Activated naive CD8-positive, alpha-beta T cell treated with anti-CD3 and anti-CD28 coated beads for 36 hours (primary cell): ENCODE data around the gene DLG2. TPM values are rescaled to one million over a fixed set of nuclear protein-coding genes. Genes with fewer than 3 reads are reported as not detected.

Experiments
- DNase-seq: peaks from one replicate; pipeline ENCODE4 v3.0.0; 2021
- H3K27ac Mint-ChIP-seq: one replicate; pipeline ENCODE4 v1.8.0; 2022; ENCODE audit warnings: mild to moderate bottlenecking, moderate library complexity, mixed read lengths
- H3K27me3 Mint-ChIP-seq: one replicate; pipeline ENCODE4 v1.8.0; 2022; ENCODE audit warnings: mild to moderate bottlenecking, mixed read lengths
- H3K36me3 Mint-ChIP-seq: one replicate; pipeline ENCODE4 v1.8.0; 2021; ENCODE audit warnings: mild to moderate bottlenecking, mixed read lengths
- H3K4me1 Mint-ChIP-seq: one replicate; pipeline ENCODE4 v1.8.0; 2021; ENCODE audit warnings: mixed read lengths
- H3K4me3 Mint-ChIP-seq: one replicate; pipeline ENCODE4 v1.8.0; 2022; ENCODE audit warnings: mild to moderate bottlenecking, moderate library complexity, mixed read lengths
- H3K9me3 Mint-ChIP-seq: one replicate; pipeline ENCODE4 v1.8.0; 2022; ENCODE audit warnings: mixed read lengths
- total RNA-seq, 2 experiments: library from RNA; stranded (reverse); gene quantifications; one replicate each; pipeline ENCODE4 v1.2.3, GENCODE V29; 2021

The DLG2 gene
- total RNA-seq, 2 experiments from 2014 or later: 1.7 to 1.9 TPM

- no peak overlapping the region for H3K4me3 Mint-ChIP-seq
- DNase-seq: no peak
- H3K9me3 Mint-ChIP-seq: no peaks in the 10 kb centered on the region
- no peak overlapping the region for H3K27ac Mint-ChIP-seq
- peaks cover 3% of the 10 kb centered on the region for H3K4me1 Mint-ChIP-seq
- no peaks in the 10 kb centered on the region for H3K27me3 Mint-ChIP-seq
- no peaks in the 10 kb centered on the region for H3K36me3 Mint-ChIP-seq
These were observed 2086.9 kb downstream of the DLG2 start for GRCh38 chr11:83540112-83540675.

DNA sequence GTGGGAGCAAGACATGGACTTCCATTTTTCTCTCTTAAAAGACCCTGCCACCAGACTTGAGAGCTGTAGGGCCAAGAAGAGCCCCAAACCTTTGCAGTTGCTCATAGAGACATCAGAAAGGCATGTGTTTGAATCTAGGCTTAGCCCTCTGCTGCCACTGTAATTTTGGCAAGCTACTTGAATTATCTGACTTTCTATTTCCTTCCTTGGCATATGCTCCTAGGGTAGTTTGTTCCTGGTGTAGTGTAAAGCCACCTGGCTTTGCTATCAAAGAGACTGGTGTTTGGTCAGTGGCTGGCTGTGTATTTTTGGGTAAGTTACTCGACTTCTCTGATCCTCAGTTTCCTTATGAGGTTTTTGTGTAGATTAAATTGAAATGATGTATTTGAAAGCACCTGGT is 2088.9 kb downstream of the DLG2 start:
- no peaks in the 10 kb centered on the region for H3K36me3 Mint-ChIP-seq
- no peaks in the 10 kb centered on the region for H3K27me3 Mint-ChIP-seq
- peaks cover 3% of the 10 kb centered on the region for H3K4me1 Mint-ChIP-seq
- H3K9me3 Mint-ChIP-seq: no peaks in the 10 kb centered on the region
- H3K27ac Mint-ChIP-seq: no peak overlapping the region
- no peak for DNase-seq
- no peak overlapping the region for H3K4me3 Mint-ChIP-seq

DNA sequence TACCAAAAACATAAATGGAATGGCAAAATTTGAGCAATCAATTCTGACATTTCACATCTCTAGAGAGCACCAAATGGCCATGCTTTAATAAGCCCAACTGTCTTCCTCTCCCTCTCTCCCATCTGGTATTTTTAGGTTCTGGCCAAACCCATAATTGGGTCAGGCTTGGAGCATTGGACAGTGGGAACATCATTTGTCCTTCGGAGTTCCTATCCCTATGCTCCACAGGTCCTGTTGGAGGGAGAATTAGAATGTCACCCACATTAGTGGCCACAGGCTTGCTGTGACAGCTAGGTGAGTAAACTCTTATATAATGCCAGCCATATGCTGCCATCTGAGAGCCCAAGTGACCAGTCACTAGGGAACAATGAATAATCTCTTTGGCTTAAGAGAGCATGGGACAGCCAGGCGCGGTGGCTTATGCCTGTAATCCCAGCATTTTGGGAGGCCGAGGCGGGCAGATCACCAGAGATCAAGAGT is 2090.0 kb downstream of the DLG2 start:
- H3K36me3 Mint-ChIP-seq: no peaks in the 10 kb centered on the region
- H3K9me3 Mint-ChIP-seq: no peaks in the 10 kb centered on the region

GRCh38 chr11:83533166-83533565 is 2094.0 kb downstream of the DLG2 start:
- no peaks in the 10 kb centered on the region for H3K4me1 Mint-ChIP-seq
- no peak overlapping the region for H3K27ac Mint-ChIP-seq
- H3K4me3 Mint-ChIP-seq: no peak overlapping the region
- DNase-seq: no peak
- H3K27me3 Mint-ChIP-seq: peaks cover 6% of the 10 kb centered on the region
- no peaks in the 10 kb centered on the region for H3K36me3 Mint-ChIP-seq
- H3K9me3 Mint-ChIP-seq: no peaks in the 10 kb centered on the region

More for the DNA sequence above, 2090.0 kb downstream of the DLG2 start:
- DNase-seq: no peak
- Mint-ChIP-seq H3K4me1 (no peaks in the 10 kb centered on the region), H3K4me3 (no peak overlapping the region), H3K27me3 (no peaks in the 10 kb centered on the region), H3K27ac (no peak overlapping the region)

- H3K4me1 Mint-ChIP-seq: no peaks in the 10 kb centered on the region
- DNase-seq: no peak
- H3K27me3 Mint-ChIP-seq: peaks cover 12% of the 10 kb centered on the region
- no peaks in the 10 kb centered on the region for H3K9me3 Mint-ChIP-seq
- H3K27ac Mint-ChIP-seq: no peak overlapping the region
- H3K4me3 Mint-ChIP-seq: no peak overlapping the region
- H3K36me3 Mint-ChIP-seq: no peaks in the 10 kb centered on the region
These were observed 2098.3 kb downstream of the DLG2 start for GRCh38 chr11:83528877-83529276.

GRCh38 chr11:83528225-83528624 is 2098.9 kb downstream of the DLG2 start:
- H3K27me3 Mint-ChIP-seq: peaks cover 12% of the 10 kb centered on the region
- H3K9me3 Mint-ChIP-seq: no peaks in the 10 kb centered on the region
- DNase-seq: no peak
- H3K4me1 Mint-ChIP-seq: no peaks in the 10 kb centered on the region
- no peak overlapping the region for H3K4me3 Mint-ChIP-seq
- H3K36me3 Mint-ChIP-seq: no peaks in the 10 kb centered on the region
- H3K27ac Mint-ChIP-seq: no peak overlapping the region

GRCh38 chr11:83523676-83524075 is 2103.5 kb downstream of the DLG2 start:
- H3K27ac Mint-ChIP-seq: no peak overlapping the region

GRCh38 chr11:83522911-83523310 is 2104.2 kb downstream of the DLG2 start:
- peaks cover 10% of the 10 kb centered on the region for H3K27me3 Mint-ChIP-seq
- H3K27ac Mint-ChIP-seq: no peak overlapping the region
- H3K36me3 Mint-ChIP-seq: no peaks in the 10 kb centered on the region
- no peak overlapping the region for H3K4me3 Mint-ChIP-seq
- DNase-seq: no peak
- no peaks in the 10 kb centered on the region for H3K4me1 Mint-ChIP-seq
- no peaks in the 10 kb centered on the region for H3K9me3 Mint-ChIP-seq

More at GRCh38 chr11:83523676-83524075, 2103.5 kb downstream of the DLG2 start:
- H3K27me3 Mint-ChIP-seq: peaks cover 10% of the 10 kb centered on the region
- no peaks in the 10 kb centered on the region for H3K4me1 Mint-ChIP-seq
- DNase-seq: no peak
- no peaks in the 10 kb centered on the region for H3K9me3 Mint-ChIP-seq
- H3K4me3 Mint-ChIP-seq: no peak overlapping the region
- no peaks in the 10 kb centered on the region for H3K36me3 Mint-ChIP-seq

- Mint-ChIP-seq H3K4me3 (no peak overlapping the region), H3K27me3 (peaks cover 9% of the 10 kb centered on the region), H3K27ac (no peak overlapping the region), H3K36me3 (no peaks in the 10 kb centered on the region), H3K9me3 (no peaks in the 10 kb centered on the region), H3K4me1 (no peaks in the 10 kb centered on the region)
- DNase-seq: no peak
These were observed 2105.2 kb downstream of the DLG2 start for GRCh38 chr11:83521647-83522596.

- H3K4me3 Mint-ChIP-seq: no peak overlapping the region
- no peak overlapping the region for H3K27ac Mint-ChIP-seq
- peaks cover 6% of the 10 kb centered on the region for H3K9me3 Mint-ChIP-seq
- no peaks in the 10 kb centered on the region for H3K36me3 Mint-ChIP-seq
- no peaks in the 10 kb centered on the region for H3K4me1 Mint-ChIP-seq
- H3K27me3 Mint-ChIP-seq: peaks cover 4% of the 10 kb centered on the region
- no peak for DNase-seq
These were observed 2106.3 kb downstream of the DLG2 start for GRCh38 chr11:83520849-83521248.

DNA sequence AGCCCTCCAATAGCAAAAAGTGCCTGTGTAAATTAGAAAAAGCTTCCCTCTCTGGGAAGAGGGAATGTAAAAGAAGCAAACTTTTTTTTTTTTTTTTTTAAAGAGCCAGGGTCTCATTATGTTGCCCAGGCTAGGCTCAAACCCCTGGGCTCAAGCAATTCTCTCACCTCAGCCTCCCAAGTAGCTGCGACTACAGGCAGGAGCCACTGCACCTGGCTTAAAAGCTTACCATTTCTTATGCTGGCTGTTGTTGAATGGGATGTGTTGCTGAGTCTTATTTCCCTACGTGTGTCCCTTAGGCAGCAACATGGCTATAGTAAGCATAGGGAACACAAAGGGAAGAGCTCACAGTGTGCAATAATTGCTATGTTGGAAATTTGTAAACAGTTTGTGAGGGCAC is 2115.5 kb downstream of the DLG2 start:
- H3K27ac Mint-ChIP-seq: no peak overlapping the region
- no peak for DNase-seq
- no peaks in the 10 kb centered on the region for H3K27me3 Mint-ChIP-seq
- H3K36me3 Mint-ChIP-seq: no peaks in the 10 kb centered on the region
- H3K9me3 Mint-ChIP-seq: peaks cover 7% of the 10 kb centered on the region
- H3K4me3 Mint-ChIP-seq: no peak overlapping the region
- no peaks in the 10 kb centered on the region for H3K4me1 Mint-ChIP-seq

GRCh38 chr11:83510530-83511460 is 2116.3 kb downstream of the DLG2 start:
- DNase-seq: no peak
- Mint-ChIP-seq H3K36me3 (no peaks in the 10 kb centered on the region), H3K4me3 (no peak overlapping the region), H3K27ac (no peak overlapping the region), H3K9me3 (peaks cover 3% of the 10 kb centered on the region), H3K4me1 (no peaks in the 10 kb centered on the region), H3K27me3 (no peaks in the 10 kb centered on the region)

- no peak overlapping the region for H3K4me3 Mint-ChIP-seq
- no peak for DNase-seq
- H3K27me3 Mint-ChIP-seq: no peaks in the 10 kb centered on the region
These were observed 2118.3 kb downstream of the DLG2 start for GRCh38 chr11:83508804-83509203.

DNA sequence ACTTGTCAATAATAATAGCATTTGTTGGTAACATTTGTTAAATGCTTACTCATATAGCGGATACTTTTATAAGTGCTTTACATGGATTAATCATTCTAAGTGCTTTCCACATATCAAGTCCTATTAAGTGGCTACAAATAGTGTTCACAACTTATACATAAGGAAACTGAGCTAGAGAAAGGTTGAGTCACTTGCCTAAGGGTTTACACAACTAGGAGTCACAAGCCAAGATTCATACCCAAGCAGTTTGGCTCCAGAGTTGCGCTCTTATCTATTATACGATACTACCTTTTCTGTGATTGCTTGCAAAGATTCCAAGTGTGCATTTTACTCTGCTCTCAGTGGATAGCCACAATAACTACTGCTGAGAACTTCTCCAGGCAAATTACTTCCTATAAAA is 2125.1 kb downstream of the DLG2 start:
- Mint-ChIP-seq H3K4me1 (no peaks in the 10 kb centered on the region), H3K4me3 (no peak overlapping the region), H3K27ac (no peak overlapping the region), H3K36me3 (no peaks in the 10 kb centered on the region), H3K9me3 (no peaks in the 10 kb centered on the region), H3K27me3 (no peaks in the 10 kb centered on the region)
- DNase-seq: no peak

More at GRCh38 chr11:83508804-83509203, 2118.3 kb downstream of the DLG2 start:
- no peaks in the 10 kb centered on the region for H3K4me1 Mint-ChIP-seq
- H3K36me3 Mint-ChIP-seq: no peaks in the 10 kb centered on the region
- peaks cover 2% of the 10 kb centered on the region for H3K9me3 Mint-ChIP-seq
- no peak overlapping the region for H3K27ac Mint-ChIP-seq

DNA sequence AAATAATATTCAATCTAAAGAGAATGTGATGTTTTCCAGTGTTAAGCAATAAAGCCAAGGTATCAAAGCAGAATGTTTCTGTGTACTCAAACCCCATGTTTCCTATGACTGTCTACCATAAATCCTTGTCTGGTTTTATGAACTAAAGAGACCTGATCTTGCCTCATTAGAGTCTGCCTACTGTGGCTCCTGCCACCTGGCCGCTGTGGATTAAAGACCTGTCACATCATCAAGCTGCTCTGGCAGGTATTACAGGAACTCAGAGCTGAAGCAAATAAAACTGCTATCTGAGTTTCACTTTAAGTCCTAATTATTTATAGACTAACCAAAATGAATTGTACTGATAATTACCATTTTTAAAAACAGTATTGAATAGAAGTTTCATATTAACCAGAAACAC is 2133.2 kb downstream of the DLG2 start:
- no peaks in the 10 kb centered on the region for H3K9me3 Mint-ChIP-seq
- no peak for DNase-seq
- no peaks in the 10 kb centered on the region for H3K4me1 Mint-ChIP-seq
- no peak overlapping the region for H3K27ac Mint-ChIP-seq
- H3K4me3 Mint-ChIP-seq: no peak overlapping the region
- no peaks in the 10 kb centered on the region for H3K36me3 Mint-ChIP-seq
- H3K27me3 Mint-ChIP-seq: no peaks in the 10 kb centered on the region
